ENCODE data around the gene TBL3. TPM values are rescaled to one million over a fixed set of nuclear protein-coding genes. Genes with fewer than 3 reads are reported as not detected.
A peak's percentile ranks its signal among the peaks of the same experiment; 100 is the strongest.

Gene TBL3
- total RNA-seq, 1 experiment from 2014 or later, result 73.4 TPM

DNA sequence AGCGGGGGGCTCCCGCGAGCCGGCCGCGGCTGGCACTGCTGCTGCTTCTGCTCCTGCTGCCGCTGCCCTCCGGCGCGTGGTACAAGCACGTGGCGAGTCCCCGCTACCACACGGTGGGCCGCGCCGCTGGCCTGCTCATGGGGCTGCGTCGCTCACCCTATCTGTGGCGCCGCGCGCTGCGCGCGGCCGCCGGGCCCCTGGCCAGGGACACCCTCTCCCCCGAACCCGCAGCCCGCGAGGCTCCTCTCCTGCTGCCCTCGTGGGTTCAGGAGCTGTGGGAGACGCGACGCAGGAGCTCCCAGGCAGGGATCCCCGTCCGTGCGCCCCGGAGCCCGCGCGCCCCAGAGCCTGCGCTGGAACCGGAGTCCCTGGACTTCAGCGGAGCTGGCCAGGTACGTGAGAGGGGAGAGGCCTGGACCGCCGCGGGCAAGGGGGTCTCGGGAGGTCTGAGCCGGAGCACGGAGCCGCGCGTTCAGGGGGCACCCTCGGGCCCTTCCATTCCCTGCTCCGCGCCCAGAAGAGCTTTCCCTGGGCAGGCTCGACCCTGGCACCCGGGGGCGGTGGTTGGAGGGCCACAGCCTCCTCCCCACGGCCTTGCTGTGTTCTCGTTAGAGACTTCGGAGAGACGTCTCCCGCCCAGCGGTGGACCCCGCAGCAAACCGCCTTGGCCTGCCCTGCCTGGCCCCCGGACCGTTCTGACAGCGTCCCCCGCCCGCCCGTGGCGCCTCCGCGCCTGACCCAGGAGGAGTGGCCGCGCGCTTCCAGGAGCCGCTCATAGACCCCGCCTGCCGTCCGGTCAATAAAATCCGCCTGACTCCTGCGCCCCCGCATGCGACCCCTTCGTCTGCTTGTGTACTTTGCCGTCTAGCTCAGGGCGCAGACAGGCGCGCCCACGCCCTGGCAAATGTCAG is 48.3 kb downstream of the TBL3 start:
- DNase-seq (ENCODE audit: low spot score), result peak; percentile 51
- Mint-ChIP-seq H3K4me3 (peak overlapping the region; percentile 72), H3K36me3 (no peaks in the 10 kb centered on the region), H3K27me3 (ENCODE audit: low read depth) (peaks cover 75% of the 10 kb centered on the region), H3K4me1 (peaks cover 10% of the 10 kb centered on the region), H3K27ac (no peak overlapping the region), H3K9me3 (no peaks in the 10 kb centered on the region)
- ChIA-PET CTCF (interaction anchor here (0.8 to 3.4 kb wide), 11 partner anchors 12 to 640 kb away, joined by 3 to 40 read pairs (median 6); partner anchors contain the start of genes NTHL1, TBL3 and TSC2), POLR2A (no interaction called here)
- no peak for ATAC-seq
- TF ChIP-seq ELF4 (CRISPR knock-in tag; IDR thresholded peaks at IDR 0.05; ENCODE audit: low read depth) (no peak), TEAD1 (CRISPR knock-in tag; IDR thresholded peaks at IDR 0.05) (peak; percentile 33; the same call in 1 of the 2 replicates), SP1 (CRISPR knock-in tag; conservative IDR thresholded peaks at IDR 0.05) (0 out of 2 replicates have a peak, but pooled peaks have one; percentile 49), CREM (CRISPR knock-in tag; IDR thresholded peaks at IDR 0.05) (0 out of 2 replicates have a peak, but pooled peaks have one; percentile 23), ATF1 (CRISPR knock-in tag; IDR thresholded peaks at IDR 0.05) (no peak), ZNF219 (CRISPR knock-in tag; IDR thresholded peaks at IDR 0.05; ENCODE audit: borderline replicate concordance) (no peak)
- TF ChIP-seq, protein P1, sequence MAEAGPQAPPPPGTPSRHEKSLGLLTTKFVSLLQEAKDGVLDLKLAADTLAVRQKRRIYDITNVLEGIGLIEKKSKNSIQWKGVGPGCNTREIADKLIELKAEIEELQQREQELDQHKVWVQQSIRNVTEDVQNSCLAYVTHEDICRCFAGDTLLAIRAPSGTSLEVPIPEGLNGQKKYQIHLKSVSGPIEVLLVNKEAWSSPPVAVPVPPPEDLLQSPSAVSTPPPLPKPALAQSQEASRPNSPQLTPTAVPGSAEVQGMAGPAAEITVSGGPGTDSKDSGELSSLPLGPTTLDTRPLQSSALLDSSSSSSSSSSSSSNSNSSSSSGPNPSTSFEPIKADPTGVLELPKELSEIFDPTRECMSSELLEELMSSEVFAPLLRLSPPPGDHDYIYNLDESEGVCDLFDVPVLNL (CRISPR knock-in tag; IDR thresholded peaks at IDR 0.05; ENCODE audit: borderline replicate concordance, low read depth), result no peak
- TF ChIP-seq, protein P2, sequence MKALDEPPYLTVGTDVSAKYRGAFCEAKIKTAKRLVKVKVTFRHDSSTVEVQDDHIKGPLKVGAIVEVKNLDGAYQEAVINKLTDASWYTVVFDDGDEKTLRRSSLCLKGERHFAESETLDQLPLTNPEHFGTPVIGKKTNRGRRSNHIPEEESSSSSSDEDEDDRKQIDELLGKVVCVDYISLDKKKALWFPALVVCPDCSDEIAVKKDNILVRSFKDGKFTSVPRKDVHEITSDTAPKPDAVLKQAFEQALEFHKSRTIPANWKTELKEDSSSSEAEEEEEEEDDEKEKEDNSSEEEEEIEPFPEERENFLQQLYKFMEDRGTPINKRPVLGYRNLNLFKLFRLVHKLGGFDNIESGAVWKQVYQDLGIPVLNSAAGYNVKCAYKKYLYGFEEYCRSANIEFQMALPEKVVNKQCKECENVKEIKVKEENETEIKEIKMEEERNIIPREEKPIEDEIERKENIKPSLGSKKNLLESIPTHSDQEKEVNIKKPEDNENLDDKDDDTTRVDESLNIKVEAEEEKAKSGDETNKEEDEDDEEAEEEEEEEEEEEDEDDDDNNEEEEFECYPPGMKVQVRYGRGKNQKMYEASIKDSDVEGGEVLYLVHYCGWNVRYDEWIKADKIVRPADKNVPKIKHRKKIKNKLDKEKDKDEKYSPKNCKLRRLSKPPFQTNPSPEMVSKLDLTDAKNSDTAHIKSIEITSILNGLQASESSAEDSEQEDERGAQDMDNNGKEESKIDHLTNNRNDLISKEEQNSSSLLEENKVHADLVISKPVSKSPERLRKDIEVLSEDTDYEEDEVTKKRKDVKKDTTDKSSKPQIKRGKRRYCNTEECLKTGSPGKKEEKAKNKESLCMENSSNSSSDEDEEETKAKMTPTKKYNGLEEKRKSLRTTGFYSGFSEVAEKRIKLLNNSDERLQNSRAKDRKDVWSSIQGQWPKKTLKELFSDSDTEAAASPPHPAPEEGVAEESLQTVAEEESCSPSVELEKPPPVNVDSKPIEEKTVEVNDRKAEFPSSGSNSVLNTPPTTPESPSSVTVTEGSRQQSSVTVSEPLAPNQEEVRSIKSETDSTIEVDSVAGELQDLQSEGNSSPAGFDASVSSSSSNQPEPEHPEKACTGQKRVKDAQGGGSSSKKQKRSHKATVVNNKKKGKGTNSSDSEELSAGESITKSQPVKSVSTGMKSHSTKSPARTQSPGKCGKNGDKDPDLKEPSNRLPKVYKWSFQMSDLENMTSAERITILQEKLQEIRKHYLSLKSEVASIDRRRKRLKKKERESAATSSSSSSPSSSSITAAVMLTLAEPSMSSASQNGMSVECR (CRISPR knock-in tag; IDR thresholded peaks at IDR 0.05; ENCODE audit: borderline replicate concordance), result 0 out of 2 replicates have a peak, but pooled peaks have one; percentile 5
- TF ChIP-seq, protein P3, sequence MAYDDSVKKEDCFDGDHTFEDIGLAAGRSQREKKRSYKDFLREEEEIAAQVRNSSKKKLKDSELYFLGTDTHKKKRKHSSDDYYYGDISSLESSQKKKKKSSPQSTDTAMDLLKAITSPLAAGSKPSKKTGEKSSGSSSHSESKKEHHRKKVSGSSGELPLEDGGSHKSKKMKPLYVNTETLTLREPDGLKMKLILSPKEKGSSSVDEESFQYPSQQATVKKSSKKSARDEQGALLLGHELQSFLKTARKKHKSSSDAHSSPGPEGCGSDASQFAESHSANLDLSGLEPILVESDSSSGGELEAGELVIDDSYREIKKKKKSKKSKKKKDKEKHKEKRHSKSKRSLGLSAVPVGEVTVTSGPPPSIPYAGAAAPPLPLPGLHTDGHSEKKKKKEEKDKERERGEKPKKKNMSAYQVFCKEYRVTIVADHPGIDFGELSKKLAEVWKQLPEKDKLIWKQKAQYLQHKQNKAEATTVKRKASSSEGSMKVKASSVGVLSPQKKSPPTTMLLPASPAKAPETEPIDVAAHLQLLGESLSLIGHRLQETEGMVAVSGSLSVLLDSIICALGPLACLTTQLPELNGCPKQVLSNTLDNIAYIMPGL (CRISPR knock-in tag; IDR thresholded peaks at IDR 0.05), result 0 out of 2 replicates have a peak, but pooled peaks have one; percentile 20
- TF ChIP-seq, protein P4, sequence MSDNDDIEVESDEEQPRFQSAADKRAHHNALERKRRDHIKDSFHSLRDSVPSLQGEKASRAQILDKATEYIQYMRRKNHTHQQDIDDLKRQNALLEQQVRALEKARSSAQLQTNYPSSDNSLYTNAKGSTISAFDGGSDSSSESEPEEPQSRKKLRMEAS (CRISPR knock-in tag; IDR thresholded peaks at IDR 0.05), result peak; percentile 61; the same call in 1 of the 2 replicates

DNA sequence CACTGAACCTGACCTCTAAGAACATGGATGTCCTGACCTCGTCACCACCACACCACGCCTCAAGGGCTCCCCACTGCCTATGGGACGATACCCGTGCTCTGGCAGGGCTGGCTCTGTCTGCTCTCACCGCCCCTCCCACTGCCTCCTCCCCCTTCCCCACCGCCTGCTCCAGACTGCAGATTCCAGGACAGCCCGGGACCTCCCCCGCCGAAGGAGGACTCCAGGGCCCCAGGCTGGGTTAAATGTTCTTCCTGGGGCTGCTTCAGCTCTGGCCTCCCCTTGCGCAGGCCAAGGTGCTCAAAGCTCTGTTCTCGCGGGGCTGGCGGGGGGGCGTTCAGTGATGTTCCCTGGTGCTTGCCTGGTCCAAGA is 50.9 kb downstream of the TBL3 start:
- Mint-ChIP-seq H3K4me3 (peak overlapping the region; percentile 77), H3K9me3 (no peaks in the 10 kb centered on the region), H3K36me3 (no peaks in the 10 kb centered on the region), H3K4me1 (peaks cover 14% of the 10 kb centered on the region), H3K27me3 (ENCODE audit: low read depth) (peaks cover 72% of the 10 kb centered on the region), H3K27ac (peak overlapping the region; percentile 68; the same call in 1 of the 2 replicates)
- ChIA-PET POLR2A (interaction anchor here (0.5 to 1.5 kb wide), 6 partner anchors 19 to 203 kb away, joined by 3 to 6 read pairs (median 4); no protein-coding TSS in a partner anchor), CTCF (interaction anchor here (0.5 to 3.5 kb wide), 39 partner anchors 9 to 1362 kb away, joined by 3 to 42 read pairs (median 5); partner anchors contain the start of genes EME2, GFER, MRPS34 and NTHL1)
- ATAC-seq (peak; percentile 49), DNase-seq (ENCODE audit: low spot score) (peak; percentile 75)
- TF ChIP-seq ZNF396 (CRISPR knock-in tag; IDR thresholded peaks at IDR 0.05; ENCODE audit: borderline replicate concordance), result no peak
- TF ChIP-seq, protein P5, sequence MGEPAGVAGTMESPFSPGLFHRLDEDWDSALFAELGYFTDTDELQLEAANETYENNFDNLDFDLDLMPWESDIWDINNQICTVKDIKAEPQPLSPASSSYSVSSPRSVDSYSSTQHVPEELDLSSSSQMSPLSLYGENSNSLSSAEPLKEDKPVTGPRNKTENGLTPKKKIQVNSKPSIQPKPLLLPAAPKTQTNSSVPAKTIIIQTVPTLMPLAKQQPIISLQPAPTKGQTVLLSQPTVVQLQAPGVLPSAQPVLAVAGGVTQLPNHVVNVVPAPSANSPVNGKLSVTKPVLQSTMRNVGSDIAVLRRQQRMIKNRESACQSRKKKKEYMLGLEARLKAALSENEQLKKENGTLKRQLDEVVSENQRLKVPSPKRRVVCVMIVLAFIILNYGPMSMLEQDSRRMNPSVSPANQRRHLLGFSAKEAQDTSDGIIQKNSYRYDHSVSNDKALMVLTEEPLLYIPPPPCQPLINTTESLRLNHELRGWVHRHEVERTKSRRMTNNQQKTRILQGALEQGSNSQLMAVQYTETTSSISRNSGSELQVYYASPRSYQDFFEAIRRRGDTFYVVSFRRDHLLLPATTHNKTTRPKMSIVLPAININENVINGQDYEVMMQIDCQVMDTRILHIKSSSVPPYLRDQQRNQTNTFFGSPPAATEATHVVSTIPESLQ (CRISPR knock-in tag; IDR thresholded peaks at IDR 0.05), result no peak
- no peak for TF ChIP-seq SMAD3 (CRISPR knock-in tag; IDR thresholded peaks at IDR 0.05; ENCODE audit: borderline replicate concordance)
- TF ChIP-seq, protein P6, sequence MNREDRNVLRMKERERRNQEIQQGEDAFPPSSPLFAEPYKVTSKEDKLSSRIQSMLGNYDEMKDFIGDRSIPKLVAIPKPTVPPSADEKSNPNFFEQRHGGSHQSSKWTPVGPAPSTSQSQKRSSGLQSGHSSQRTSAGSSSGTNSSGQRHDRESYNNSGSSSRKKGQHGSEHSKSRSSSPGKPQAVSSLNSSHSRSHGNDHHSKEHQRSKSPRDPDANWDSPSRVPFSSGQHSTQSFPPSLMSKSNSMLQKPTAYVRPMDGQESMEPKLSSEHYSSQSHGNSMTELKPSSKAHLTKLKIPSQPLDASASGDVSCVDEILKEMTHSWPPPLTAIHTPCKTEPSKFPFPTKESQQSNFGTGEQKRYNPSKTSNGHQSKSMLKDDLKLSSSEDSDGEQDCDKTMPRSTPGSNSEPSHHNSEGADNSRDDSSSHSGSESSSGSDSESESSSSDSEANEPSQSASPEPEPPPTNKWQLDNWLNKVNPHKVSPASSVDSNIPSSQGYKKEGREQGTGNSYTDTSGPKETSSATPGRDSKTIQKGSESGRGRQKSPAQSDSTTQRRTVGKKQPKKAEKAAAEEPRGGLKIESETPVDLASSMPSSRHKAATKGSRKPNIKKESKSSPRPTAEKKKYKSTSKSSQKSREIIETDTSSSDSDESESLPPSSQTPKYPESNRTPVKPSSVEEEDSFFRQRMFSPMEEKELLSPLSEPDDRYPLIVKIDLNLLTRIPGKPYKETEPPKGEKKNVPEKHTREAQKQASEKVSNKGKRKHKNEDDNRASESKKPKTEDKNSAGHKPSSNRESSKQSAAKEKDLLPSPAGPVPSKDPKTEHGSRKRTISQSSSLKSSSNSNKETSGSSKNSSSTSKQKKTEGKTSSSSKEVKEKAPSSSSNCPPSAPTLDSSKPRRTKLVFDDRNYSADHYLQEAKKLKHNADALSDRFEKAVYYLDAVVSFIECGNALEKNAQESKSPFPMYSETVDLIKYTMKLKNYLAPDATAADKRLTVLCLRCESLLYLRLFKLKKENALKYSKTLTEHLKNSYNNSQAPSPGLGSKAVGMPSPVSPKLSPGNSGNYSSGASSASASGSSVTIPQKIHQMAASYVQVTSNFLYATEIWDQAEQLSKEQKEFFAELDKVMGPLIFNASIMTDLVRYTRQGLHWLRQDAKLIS (CRISPR knock-in tag; IDR thresholded peaks at IDR 0.05; ENCODE audit: borderline replicate concordance), result no peak
